PC-9 (cell line): ENCODE measurements around the gene CDH13. TPM values are rescaled to one million over a fixed set of nuclear protein-coding genes. Genes with fewer than 3 reads are reported as not detected.

ENCODE experiments used
- BruUV-seq: library from RNA; stranded (reverse); fragments of 400-500 nt; replicated peaks from 2 replicates; lab custom pipeline; 2021; lab: Mats Ljungman, UMichigan
- CTCF ChIA-PET: fragments of 300-600 bp; sonication (Branson Sonifier 250); formaldehyde crosslinking; loops from one replicate; lab custom pipeline; 2022; ENCODE audit warnings: antibody characterized with exemption; lab: Charles Lee
- POLR2A ChIA-PET: fragments of 300-600 bp; sonication (Branson Sonifier 250); formaldehyde crosslinking; loops from one replicate; lab custom pipeline; 2022; ENCODE audit warnings: antibody characterized with exemption; ENCODE audit not compliant: unreplicated experiment; lab: Charles Lee
- DNase-seq, 2 experiments: peaks; one replicate each; pipeline versions ENCODE4 v3.0.0 to v3.0.0-alpha.2; 2015 to 2022; ENCODE audit warnings: mixed read lengths in 1 of 2
- H2AFZ ChIP-seq: fragments of 200-600 bp; sonication (generic); 2 replicates; pipeline ENCODE4 v1.8.1; 2017; ENCODE audit warnings: antibody characterized with exemption
- H3F3A ChIP-seq: fragments of 200-600 bp; sonication (generic); 2 replicates; pipeline ENCODE4 v1.8.1; 2017; ENCODE audit warnings: antibody characterized with exemption, mild to moderate bottlenecking, low read depth; ENCODE audit not compliant: insufficient read depth
- H3K27ac ChIP-seq: fragments of 200-600 bp; sonication (generic); 2 replicates; pipeline ENCODE4 v1.6.1; 2016; ENCODE audit warnings: mixed run types
- H3K27me3 ChIP-seq: fragments of 200-600 bp; sonication (generic); 2 replicates; pipeline ENCODE4 v1.6.1; 2016; ENCODE audit warnings: low read depth, mixed run types; ENCODE audit not compliant: insufficient read depth
- H3K36me3 ChIP-seq: fragments of 200-600 bp; sonication (generic); 2 replicates; pipeline ENCODE4 v1.6.1; 2016; ENCODE audit warnings: low read depth, mixed run types
- H3K4me1 ChIP-seq: fragments of 200-600 bp; sonication (generic); replicated peaks from 2 replicates; pipeline ENCODE4 v1.6.1; 2016; ENCODE audit warnings: mixed run types; ENCODE audit not compliant: insufficient read depth
- H3K4me2 ChIP-seq: fragments of 200-600 bp; sonication (generic); 2 replicates; pipeline ENCODE4 v1.6.1; 2017; ENCODE audit warnings: mixed run types
- H3K4me3 ChIP-seq: fragments of 200-600 bp; sonication (generic); 2 replicates; pipeline ENCODE4 v1.6.1; 2016; ENCODE audit warnings: mixed run types
- H3K79me2 ChIP-seq: fragments of 200-600 bp; sonication (generic); 2 replicates; pipeline ENCODE4 v1.6.1; 2017; ENCODE audit warnings: low read depth, mixed run types
- H3K9me2 ChIP-seq: fragments of 200-600 bp; sonication (generic); 2 replicates; pipeline ENCODE4 v1.8.1; 2017; ENCODE audit warnings: mild to moderate bottlenecking; ENCODE audit not compliant: insufficient read depth
- H3K9me3 ChIP-seq: fragments of 200-600 bp; sonication (generic); 2 replicates; pipeline ENCODE4 v1.8.1; 2016; ENCODE audit warnings: low read depth; ENCODE audit not compliant: insufficient read depth
- H4K20me1 ChIP-seq: fragments of 200-600 bp; sonication (generic); 2 replicates; pipeline ENCODE4 v1.8.1; 2017; ENCODE audit not compliant: insufficient read depth
- CTCF ChIP-seq: fragments of 200-600 bp; sonication (generic); conservative IDR thresholded peaks from 2 replicates; pipeline ENCODE4 v1.6.1; 2017; ENCODE audit warnings: mixed run types, antibody characterized with exemption, mild to moderate bottlenecking, moderate library complexity
- EZH2 ChIP-seq: fragments of 200-600 bp; sonication (generic); IDR thresholded peaks from 2 replicates; pipeline ENCODE4 v1.8.0; 2017; ENCODE audit warnings: antibody characterized with exemption, low read depth
- intact Hi-C: fragments of 100-400 bp; cut with micrococcal nuclease; formaldehyde crosslinking; loops from one replicate; pipeline ENCODE4 v1.10.0; 2022; ENCODE audit not compliant: unreplicated experiment
- total RNA-seq: library from RNA; stranded (reverse); gene quantifications from 2 replicates; pipeline ENCODE4 v1.2.3, GENCODE V29; 2021

The CDH13 gene
- total RNA-seq, 1 experiment from 2014 or later = 0.24 TPM

GRCh38 chr16:83206426-83206825, 579.7 kb downstream of the CDH13 start:
- Histone ChIP-seq H3K27ac (no peak overlapping the region), H3F3A (no peaks in the 10 kb centered on the region), H3K79me2 (no peaks in the 10 kb centered on the region), H3K4me1 (no peaks in the 10 kb centered on the region), H2AFZ (no peak overlapping the region), H3K36me3 (no peaks in the 10 kb centered on the region), H3K4me2 (no peak overlapping the region), H3K9me2 (no peaks in the 10 kb centered on the region; the same call in 1 of the 2 replicates), H3K9me3 (no peaks in the 10 kb centered on the region), H3K4me3 (no peak overlapping the region), H3K27me3 (peaks cover 12% of the 10 kb centered on the region; the same call in 1 of the 2 replicates), H4K20me1 (no peaks in the 10 kb centered on the region)
- DNase-seq = no peak
- intact Hi-C loops = no loop called here
- BruUV-seq = no TSS peak
- no peak for TF ChIP-seq EZH2
- TF ChIP-seq CTCF = no peak
- ChIA-PET POLR2A (no interaction called here), CTCF (no interaction called here)

- H3K27me3 ChIP-seq = no peaks in the 10 kb centered on the region
- no peaks in the 10 kb centered on the region for H3K4me1 ChIP-seq
- H3K79me2 ChIP-seq = no peaks in the 10 kb centered on the region
- H3F3A ChIP-seq = no peaks in the 10 kb centered on the region
- H3K27ac ChIP-seq = no peak overlapping the region
- ChIA-PET POLR2A (no interaction called here), CTCF (no interaction called here)
- no peaks in the 10 kb centered on the region; the same call in 1 of the 2 replicates for H3K9me2 ChIP-seq
- no peaks in the 10 kb centered on the region for H4K20me1 ChIP-seq
- no peaks in the 10 kb centered on the region for H3K9me3 ChIP-seq
- H3K4me3 ChIP-seq = no peak overlapping the region
- no peak for DNase-seq
- intact Hi-C loops = no loop called here
- H3K36me3 ChIP-seq = no peaks in the 10 kb centered on the region
- H2AFZ ChIP-seq = no peak overlapping the region
- no peak overlapping the region for H3K4me2 ChIP-seq
- no TSS peak for BruUV-seq
- no peak for TF ChIP-seq CTCF
- TF ChIP-seq EZH2 = no peak
Measured at GRCh38 chr16:83211711-83212110, 584.9 kb downstream of the CDH13 start.

DNA sequence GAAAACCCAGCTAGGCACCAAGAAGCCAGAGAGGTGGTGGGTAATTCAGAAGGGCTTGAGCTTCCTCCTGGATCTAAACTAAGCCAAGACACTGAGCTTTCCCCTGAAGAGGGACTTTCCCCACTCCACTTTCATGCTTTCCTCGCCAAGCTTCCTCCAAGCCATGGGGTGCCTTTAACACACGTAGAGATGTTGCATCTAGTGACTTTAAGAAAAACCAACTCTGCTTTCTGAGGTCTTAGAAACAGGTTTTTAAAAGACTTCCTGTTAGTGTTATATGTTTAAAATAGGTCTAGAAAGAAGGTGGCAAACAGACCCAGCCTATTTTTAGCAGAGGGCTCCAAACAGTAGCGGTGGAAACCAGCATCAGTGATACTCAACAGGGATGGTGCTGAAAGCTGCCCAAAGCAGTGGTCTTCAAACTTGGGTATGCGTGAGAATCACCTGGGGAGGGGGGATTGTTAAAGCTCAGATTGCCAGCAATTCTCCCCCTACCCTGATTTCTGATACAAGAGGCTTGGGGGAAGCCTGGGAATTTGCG, 585.6 kb downstream of the CDH13 start:
- no peaks in the 10 kb centered on the region for H3K79me2 ChIP-seq
- no peak overlapping the region for H3K4me3 ChIP-seq
- H3K9me2 ChIP-seq = no peaks in the 10 kb centered on the region
- no peaks in the 10 kb centered on the region for H3K27me3 ChIP-seq
- intact Hi-C loops = no loop called here
- no peaks in the 10 kb centered on the region for H4K20me1 ChIP-seq
- H2AFZ ChIP-seq = no peak overlapping the region
- TF ChIP-seq CTCF = no peak
- no peak for TF ChIP-seq EZH2
- BruUV-seq = no TSS peak
- POLR2A ChIA-PET = no interaction called here
- CTCF ChIA-PET = no interaction called here
- no peaks in the 10 kb centered on the region for H3F3A ChIP-seq
- no peaks in the 10 kb centered on the region for H3K9me3 ChIP-seq
- no peaks in the 10 kb centered on the region for H3K4me1 ChIP-seq
- H3K36me3 ChIP-seq = no peaks in the 10 kb centered on the region
- no peak for DNase-seq
- no peak overlapping the region for H3K4me2 ChIP-seq
- no peak overlapping the region for H3K27ac ChIP-seq
